SU-DHL-6 (cell line): Measurements from ENCODE around the gene DCHS1.

Experiments
- H2AFZ ChIP-seq: fragments of 200-600 bp; sonication (generic); 2 replicates; pipeline ENCODE4 v1.6.1; 2014; ENCODE audit warnings: low read depth, mild to moderate bottlenecking, moderate library complexity, mixed read lengths, antibody characterized with exemption, low read length; ENCODE audit not compliant: severe bottlenecking
- H3F3A ChIP-seq: fragments of 200-600 bp; shearing (Covaris generic); 2 replicates; pipeline ENCODE4 v1.6.0; 2016; ENCODE audit warnings: antibody characterized with exemption, mild to moderate bottlenecking; ENCODE audit not compliant: insufficient read depth
- H3K27ac ChIP-seq: fragments of 200-600 bp; sonication (generic); 2 replicates; pipeline ENCODE4 v1.5.1; 2016; ENCODE audit warnings: low read depth, mild to moderate bottlenecking, low read length, moderate library complexity, mixed read lengths
- H3K27me3 ChIP-seq: fragments of 200-600 bp; sonication (generic), shearing (Covaris generic); 2 replicates; pipeline ENCODE4 v1.6.0; 2014; ENCODE audit warnings: mild to moderate bottlenecking, low read length
- H3K36me3 ChIP-seq: fragments of 200-600 bp; sonication (generic); 2 replicates; pipeline ENCODE4 v1.6.1; 2014; ENCODE audit warnings: mild to moderate bottlenecking, low read length, mixed read lengths
- H3K4me2 ChIP-seq: fragments of 300-600, 200-600 bp; shearing (Covaris generic), sonication (generic); 2 replicates; pipeline ENCODE4 v1.6.0; 2014; ENCODE audit warnings: low read length, low read depth, mild to moderate bottlenecking; ENCODE audit not compliant: poor library complexity, severe bottlenecking
- H3K4me3 ChIP-seq: fragments of 200-600 bp; sonication (generic); 2 replicates; pipeline ENCODE4 v1.5.1; 2014; ENCODE audit warnings: antibody characterized with exemption, low read length, mild to moderate bottlenecking, mixed read lengths; ENCODE audit not compliant: insufficient read depth, poor library complexity, severe bottlenecking
- H3K79me2 ChIP-seq: fragments of 200-600 bp; sonication (generic); 2 replicates; pipeline ENCODE4 v1.6.1; 2014; ENCODE audit warnings: mild to moderate bottlenecking, low read length, moderate library complexity; ENCODE audit not compliant: insufficient read depth
- H3K9ac ChIP-seq: fragments of 200-600 bp; sonication (generic); 2 replicates; pipeline ENCODE4 v1.7.0; 2014; ENCODE audit warnings: mild to moderate bottlenecking, low read length
- H3K9me2 ChIP-seq: fragments of 200-600 bp; sonication (generic); replicated peaks from 2 replicates; pipeline ENCODE4 v1.6.1; 2014; ENCODE audit warnings: low read length; ENCODE audit not compliant: insufficient read depth
- H3K9me3 ChIP-seq: fragments of 200-600 bp; sonication (generic); 2 replicates; pipeline ENCODE4 v1.6.1; 2014; ENCODE audit warnings: low read length, mixed read lengths; ENCODE audit not compliant: insufficient read depth
- H4K20me1 ChIP-seq: fragments of 200-600 bp; sonication (generic); 2 replicates; pipeline ENCODE4 v1.6.1; 2014; ENCODE audit warnings: low read depth, mild to moderate bottlenecking, antibody characterized with exemption, low read length, moderate library complexity, mixed read lengths
- EZH2phosphoT487 ChIP-seq: fragments of 200-600 bp; sonication (generic), shearing (Covaris generic); conservative IDR thresholded peaks from 2 replicates; pipeline ENCODE4 v1.6.1; 2018; ENCODE audit warnings: mild to moderate bottlenecking, antibody characterized with exemption, low read length, moderate library complexity, mixed read lengths
- TF ChIP-seq, protein P1 (sequence below): fragments of 200-600 bp; sonication (generic); IDR thresholded peaks from one replicate; pipeline ENCODE4 v1.5.1; 2017; ENCODE audit warnings: antibody characterized with exemption, mild to moderate bottlenecking, low read length, moderate library complexity; ENCODE audit not compliant: insufficient read depth, poor library complexity, severe bottlenecking

DCHS1 gene

GRCh38 chr11:6629892-6630631 is 25.5 kb downstream of the DCHS1 start:
- Histone ChIP-seq H3K36me3 (no peaks in the 10 kb centered on the region), H4K20me1 (no peaks in the 10 kb centered on the region), H3K9me2 (no peaks in the 10 kb centered on the region), H3K79me2 (no peaks in the 10 kb centered on the region), H3K27me3 (no peaks in the 10 kb centered on the region), H3K4me2 (no peak overlapping the region), H3K27ac (no peak overlapping the region), H3K4me3 (no peak overlapping the region), H2AFZ (no peak overlapping the region), H3F3A (no peaks in the 10 kb centered on the region), H3K9me3 (no peaks in the 10 kb centered on the region), H3K9ac (no peak overlapping the region)
- no peak for TF ChIP-seq EZH2phosphoT487
- TF ChIP-seq, protein P1, sequence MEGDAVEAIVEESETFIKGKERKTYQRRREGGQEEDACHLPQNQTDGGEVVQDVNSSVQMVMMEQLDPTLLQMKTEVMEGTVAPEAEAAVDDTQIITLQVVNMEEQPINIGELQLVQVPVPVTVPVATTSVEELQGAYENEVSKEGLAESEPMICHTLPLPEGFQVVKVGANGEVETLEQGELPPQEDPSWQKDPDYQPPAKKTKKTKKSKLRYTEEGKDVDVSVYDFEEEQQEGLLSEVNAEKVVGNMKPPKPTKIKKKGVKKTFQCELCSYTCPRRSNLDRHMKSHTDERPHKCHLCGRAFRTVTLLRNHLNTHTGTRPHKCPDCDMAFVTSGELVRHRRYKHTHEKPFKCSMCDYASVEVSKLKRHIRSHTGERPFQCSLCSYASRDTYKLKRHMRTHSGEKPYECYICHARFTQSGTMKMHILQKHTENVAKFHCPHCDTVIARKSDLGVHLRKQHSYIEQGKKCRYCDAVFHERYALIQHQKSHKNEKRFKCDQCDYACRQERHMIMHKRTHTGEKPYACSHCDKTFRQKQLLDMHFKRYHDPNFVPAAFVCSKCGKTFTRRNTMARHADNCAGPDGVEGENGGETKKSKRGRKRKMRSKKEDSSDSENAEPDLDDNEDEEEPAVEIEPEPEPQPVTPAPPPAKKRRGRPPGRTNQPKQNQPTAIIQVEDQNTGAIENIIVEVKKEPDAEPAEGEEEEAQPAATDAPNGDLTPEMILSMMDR: no peak

- Histone ChIP-seq H3K9me2 (no peaks in the 10 kb centered on the region), H3K9ac (no peak overlapping the region), H3K27ac (no peak overlapping the region), H4K20me1 (no peaks in the 10 kb centered on the region), H3K4me2 (no peak overlapping the region), H3K9me3 (no peaks in the 10 kb centered on the region), H3K4me3 (no peak overlapping the region), H3K36me3 (no peaks in the 10 kb centered on the region), H2AFZ (no peak overlapping the region), H3K79me2 (no peaks in the 10 kb centered on the region), H3K27me3 (no peaks in the 10 kb centered on the region), H3F3A (no peaks in the 10 kb centered on the region)
- TF ChIP-seq, protein P1: no peak
- no peak for TF ChIP-seq EZH2phosphoT487
Observed at GRCh38 chr11:6629573-6629891, 26.1 kb downstream of the DCHS1 start.

DNA sequence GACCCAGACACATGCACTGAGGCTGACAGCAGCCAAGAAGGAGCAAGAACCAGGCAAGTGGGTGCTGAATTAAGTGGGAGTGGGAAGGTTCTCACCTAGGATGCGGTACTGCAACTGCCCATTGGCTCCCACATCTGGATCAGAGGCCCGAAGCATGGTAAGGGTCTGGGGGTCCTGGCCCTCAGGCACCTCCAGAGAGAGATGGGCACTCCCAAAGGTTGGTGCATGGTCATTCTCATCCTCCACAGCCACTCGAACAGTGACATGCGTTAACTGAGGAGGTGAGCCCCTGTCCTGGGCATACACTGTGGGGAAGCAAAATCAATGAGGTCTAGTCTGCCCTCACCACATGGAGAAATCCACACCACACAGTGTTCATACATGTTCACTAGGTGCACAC is 27.1 kb downstream of the DCHS1 start:
- Histone ChIP-seq H3K4me3 (no peak overlapping the region), H3K4me2 (no peak overlapping the region), H3K79me2 (no peaks in the 10 kb centered on the region), H3F3A (no peaks in the 10 kb centered on the region), H3K36me3 (no peaks in the 10 kb centered on the region), H3K9me2 (no peaks in the 10 kb centered on the region), H3K27me3 (no peaks in the 10 kb centered on the region), H2AFZ (no peak overlapping the region), H4K20me1 (no peaks in the 10 kb centered on the region), H3K27ac (no peak overlapping the region), H3K9ac (no peak overlapping the region), H3K9me3 (no peaks in the 10 kb centered on the region)
- TF ChIP-seq, protein P1: no peak
- no peak for TF ChIP-seq EZH2phosphoT487
